GM12864 (cell line): Measurements from ENCODE around the gene SCN1B.

Source experiments
- DNase-seq: peaks from one replicate; pipeline ENCODE4 v3.0.0-alpha.2; 2011; ENCODE audit warnings: low read depth
- H3K4me3 ChIP-seq: 2 replicates; pipeline ENCODE4 v1.5.1; 2011; ENCODE audit warnings: mild to moderate bottlenecking, low read depth, low read length, control low read depth
- CTCF ChIP-seq: IDR thresholded peaks from 2 replicates; pipeline ENCODE4 v1.5.1; 2011; ENCODE audit warnings: low read depth, mild to moderate bottlenecking, moderate library complexity, low read length, control low read depth, inconsistent platforms; ENCODE audit errors: missing control alignments

The SCN1B gene

GRCh38 chr19:35015954-35016351 is 14.3 kb upstream of the SCN1B start:
- no peak for DNase-seq
- no peak for TF ChIP-seq CTCF
- no peak overlapping the region for H3K4me3 ChIP-seq

GRCh38 chr19:35017507-35017906 is 12.8 kb upstream of the SCN1B start:
- DNase-seq: no peak
- no peak for TF ChIP-seq CTCF
- H3K4me3 ChIP-seq: no peak overlapping the region

DNA sequence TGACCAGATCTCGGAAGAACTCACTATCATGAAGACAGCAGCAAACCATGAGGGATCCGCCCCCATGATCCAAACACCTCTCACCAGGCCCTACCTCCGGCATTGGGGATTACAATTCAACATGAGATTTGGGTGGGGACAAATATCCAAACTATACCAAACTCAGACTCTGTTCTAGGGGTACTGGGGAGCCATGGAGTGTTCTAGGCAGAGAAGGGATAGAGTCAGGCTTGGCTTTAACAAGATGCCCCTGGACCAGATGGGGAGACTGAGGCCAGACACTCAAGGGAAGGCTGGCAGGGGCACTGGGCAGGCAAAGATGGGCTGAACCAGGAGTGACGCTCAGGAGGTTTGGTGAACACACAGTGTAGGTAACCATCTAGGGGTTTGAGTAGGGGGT is 11.9 kb upstream of the SCN1B start:
- TF ChIP-seq CTCF: no peak
- no peak for DNase-seq
- H3K4me3 ChIP-seq: no peak overlapping the region

DNA sequence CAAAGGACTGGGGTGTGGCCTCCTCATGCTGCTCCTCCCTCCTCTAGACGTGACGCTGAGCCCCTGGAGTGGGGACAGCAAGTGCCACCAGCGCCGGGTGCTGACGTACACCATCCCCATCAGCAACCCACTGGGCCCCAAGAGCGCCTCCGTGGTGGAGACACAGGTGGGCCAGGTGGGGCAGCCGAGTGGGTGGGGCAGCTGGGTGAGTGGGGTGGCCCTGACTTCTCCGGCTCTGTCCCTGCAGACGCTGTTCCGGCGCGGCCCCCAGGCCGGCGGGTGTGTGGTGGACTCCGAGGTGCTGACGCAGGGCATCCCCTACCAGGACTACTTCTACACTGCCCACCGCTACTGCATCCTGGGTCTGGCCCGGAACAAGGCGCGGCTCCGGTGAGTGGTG is 11.1 kb upstream of the SCN1B start:
- H3K4me3 ChIP-seq: no peak overlapping the region
- no peak for TF ChIP-seq CTCF
- no peak for DNase-seq

- no peak overlapping the region for H3K4me3 ChIP-seq
- TF ChIP-seq CTCF: no peak
- DNase-seq: no peak
These were observed 9.3 kb upstream of the SCN1B start for GRCh38 chr19:35021016-35021415.

- H3K4me3 ChIP-seq: no peak overlapping the region
- no peak for TF ChIP-seq CTCF
- DNase-seq: no peak
These were observed 8.7 kb upstream of the SCN1B start for GRCh38 chr19:35021596-35021995.

- DNase-seq: no peak
- no peak overlapping the region for H3K4me3 ChIP-seq
- TF ChIP-seq CTCF: no peak
These were observed 7.8 kb upstream of the SCN1B start for GRCh38 chr19:35022460-35022859.
